Loucy (cell line): ENCODE measurements around the gene EPG5.

Source experiments
- EZH2phosphoT487 ChIP-seq: fragments of 200-600 bp; IDR thresholded peaks from 2 replicates; pipeline ENCODE4 v1.6.1; 2018; ENCODE audit warnings: antibody characterized with exemption, mild to moderate bottlenecking, moderate library complexity, borderline replicate concordance
- TF ChIP-seq, protein P1 (sequence below): fragments of 200-600 bp; sonication (generic); conservative IDR thresholded peaks from 2 replicates; pipeline ENCODE4 v1.5.1; 2014; ENCODE audit warnings: mild to moderate bottlenecking, antibody characterized with exemption, low read length

DNA sequence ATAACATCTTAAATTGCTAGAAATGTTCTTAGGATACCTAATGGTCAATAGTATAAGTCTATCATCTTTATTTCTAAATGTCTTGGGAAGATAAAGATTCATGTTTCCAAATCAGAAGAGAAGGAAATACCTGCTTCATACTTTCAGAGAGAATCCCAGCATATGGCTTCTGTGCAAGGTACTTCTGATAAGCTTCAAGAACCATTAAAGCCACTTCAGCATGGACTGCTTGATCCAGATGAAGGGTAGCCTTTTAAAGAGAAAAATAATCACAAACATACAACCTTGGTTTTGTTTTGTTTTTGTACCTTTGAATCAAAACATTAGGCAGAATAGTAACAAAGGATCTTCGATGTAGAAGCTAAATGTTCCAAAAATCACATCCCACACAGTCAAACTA lies 44.0 kb downstream of the EPG5 start:
- TF ChIP-seq, protein P1, sequence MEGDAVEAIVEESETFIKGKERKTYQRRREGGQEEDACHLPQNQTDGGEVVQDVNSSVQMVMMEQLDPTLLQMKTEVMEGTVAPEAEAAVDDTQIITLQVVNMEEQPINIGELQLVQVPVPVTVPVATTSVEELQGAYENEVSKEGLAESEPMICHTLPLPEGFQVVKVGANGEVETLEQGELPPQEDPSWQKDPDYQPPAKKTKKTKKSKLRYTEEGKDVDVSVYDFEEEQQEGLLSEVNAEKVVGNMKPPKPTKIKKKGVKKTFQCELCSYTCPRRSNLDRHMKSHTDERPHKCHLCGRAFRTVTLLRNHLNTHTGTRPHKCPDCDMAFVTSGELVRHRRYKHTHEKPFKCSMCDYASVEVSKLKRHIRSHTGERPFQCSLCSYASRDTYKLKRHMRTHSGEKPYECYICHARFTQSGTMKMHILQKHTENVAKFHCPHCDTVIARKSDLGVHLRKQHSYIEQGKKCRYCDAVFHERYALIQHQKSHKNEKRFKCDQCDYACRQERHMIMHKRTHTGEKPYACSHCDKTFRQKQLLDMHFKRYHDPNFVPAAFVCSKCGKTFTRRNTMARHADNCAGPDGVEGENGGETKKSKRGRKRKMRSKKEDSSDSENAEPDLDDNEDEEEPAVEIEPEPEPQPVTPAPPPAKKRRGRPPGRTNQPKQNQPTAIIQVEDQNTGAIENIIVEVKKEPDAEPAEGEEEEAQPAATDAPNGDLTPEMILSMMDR: no peak
- no peak for TF ChIP-seq EZH2phosphoT487
